Subcutaneous adipose tissue (tissue), 4 donors: ENCODE data around the gene AURKA. TPM values are rescaled to one million over a fixed set of nuclear protein-coding genes. Genes with fewer than 3 reads are reported as not detected.

Experiments
- total RNA-seq, 4 donors: library from RNA; depleted of rRNA; stranded (reverse); fragments of >200 nt; gene quantifications; one replicate each; pipeline ENCODE4 v1.1.0, GENCODE V29; 2016
- TF ChIP-seq, protein P1 (sequence below): fragments of 450-650 bp; IDR thresholded peaks from one replicate; pipeline ENCODE4 v1.5.1; 2016; ENCODE audit warnings: low read depth, mild to moderate bottlenecking, control low read depth, antibody characterized with exemption, moderate library complexity

AURKA gene
- total RNA-seq, 4 donors from 2014 or later = 1.5 to 5.9 (median 2.3) TPM

DNA sequence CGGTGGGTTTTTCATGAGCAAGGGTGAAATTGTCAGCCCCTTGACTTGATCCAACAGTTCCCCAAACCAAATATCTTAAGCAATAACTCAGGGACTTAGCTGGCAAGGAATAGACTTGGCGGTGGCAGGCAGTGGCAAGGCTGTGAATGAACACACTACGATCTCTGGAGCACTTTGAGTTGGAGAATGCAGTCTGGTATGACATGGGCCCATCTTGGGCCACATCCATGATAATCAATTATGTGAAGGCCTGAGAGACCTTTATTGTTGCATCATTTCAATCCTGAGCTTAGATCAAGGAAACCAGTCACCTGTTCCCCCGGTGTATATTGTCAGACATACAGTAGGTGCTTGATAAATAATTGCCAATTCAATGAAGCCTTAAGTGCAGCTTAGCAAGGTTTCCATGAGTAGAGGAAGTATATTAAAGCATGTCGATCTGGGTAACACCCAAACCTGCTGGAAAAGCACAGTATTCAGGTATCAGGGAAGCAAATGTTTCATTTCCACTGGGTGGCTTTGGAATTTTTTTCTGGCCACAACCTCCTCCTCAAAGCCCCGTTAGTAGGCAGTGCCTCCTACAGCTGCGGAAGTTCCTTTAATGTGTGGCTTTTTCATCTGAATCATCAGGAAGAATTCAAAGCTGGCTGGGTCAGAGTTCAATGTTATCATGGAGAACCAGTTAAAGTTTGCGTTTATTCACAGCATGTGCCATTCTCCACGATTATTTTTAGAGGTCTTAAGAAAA, 30.2 kb upstream of the AURKA start:
- TF ChIP-seq, protein P1, sequence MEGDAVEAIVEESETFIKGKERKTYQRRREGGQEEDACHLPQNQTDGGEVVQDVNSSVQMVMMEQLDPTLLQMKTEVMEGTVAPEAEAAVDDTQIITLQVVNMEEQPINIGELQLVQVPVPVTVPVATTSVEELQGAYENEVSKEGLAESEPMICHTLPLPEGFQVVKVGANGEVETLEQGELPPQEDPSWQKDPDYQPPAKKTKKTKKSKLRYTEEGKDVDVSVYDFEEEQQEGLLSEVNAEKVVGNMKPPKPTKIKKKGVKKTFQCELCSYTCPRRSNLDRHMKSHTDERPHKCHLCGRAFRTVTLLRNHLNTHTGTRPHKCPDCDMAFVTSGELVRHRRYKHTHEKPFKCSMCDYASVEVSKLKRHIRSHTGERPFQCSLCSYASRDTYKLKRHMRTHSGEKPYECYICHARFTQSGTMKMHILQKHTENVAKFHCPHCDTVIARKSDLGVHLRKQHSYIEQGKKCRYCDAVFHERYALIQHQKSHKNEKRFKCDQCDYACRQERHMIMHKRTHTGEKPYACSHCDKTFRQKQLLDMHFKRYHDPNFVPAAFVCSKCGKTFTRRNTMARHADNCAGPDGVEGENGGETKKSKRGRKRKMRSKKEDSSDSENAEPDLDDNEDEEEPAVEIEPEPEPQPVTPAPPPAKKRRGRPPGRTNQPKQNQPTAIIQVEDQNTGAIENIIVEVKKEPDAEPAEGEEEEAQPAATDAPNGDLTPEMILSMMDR = no peak

DNA sequence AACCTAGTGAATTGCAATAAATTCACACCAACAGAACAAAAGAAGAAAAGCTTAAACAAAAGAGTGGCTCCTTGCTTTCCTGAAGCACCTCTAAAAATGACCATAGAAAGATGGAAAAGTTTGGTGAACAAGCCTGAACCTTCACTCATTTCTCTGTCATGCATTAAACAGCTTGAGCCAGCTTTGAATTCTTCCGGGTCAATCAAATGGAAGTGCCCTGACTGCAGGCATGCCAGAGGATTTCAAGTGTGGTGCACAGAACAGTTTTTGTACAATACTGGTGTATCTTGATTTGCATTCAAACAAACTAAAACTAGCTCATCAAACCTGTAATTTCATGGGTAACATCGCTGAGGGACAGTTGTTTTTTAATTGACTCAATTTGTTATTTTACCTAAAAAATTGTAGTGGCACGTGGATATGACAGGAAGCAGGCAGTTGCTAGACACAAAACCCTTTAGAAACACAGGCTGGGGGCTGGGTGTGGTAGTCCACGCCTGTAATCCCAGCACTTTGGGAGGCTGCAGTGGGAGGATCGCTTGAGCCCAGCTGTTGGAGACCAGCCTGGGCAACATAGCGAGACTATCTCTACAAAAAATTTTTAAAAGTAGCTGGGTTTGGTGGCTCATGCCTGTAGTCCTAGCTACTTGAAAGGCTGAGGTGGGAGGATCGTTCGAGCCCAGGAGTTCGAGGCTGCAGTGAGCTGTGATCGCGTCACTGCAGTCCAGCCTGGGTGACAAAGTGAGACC, 29.1 kb upstream of the AURKA start:
- TF ChIP-seq, protein P1 = no peak

DNA sequence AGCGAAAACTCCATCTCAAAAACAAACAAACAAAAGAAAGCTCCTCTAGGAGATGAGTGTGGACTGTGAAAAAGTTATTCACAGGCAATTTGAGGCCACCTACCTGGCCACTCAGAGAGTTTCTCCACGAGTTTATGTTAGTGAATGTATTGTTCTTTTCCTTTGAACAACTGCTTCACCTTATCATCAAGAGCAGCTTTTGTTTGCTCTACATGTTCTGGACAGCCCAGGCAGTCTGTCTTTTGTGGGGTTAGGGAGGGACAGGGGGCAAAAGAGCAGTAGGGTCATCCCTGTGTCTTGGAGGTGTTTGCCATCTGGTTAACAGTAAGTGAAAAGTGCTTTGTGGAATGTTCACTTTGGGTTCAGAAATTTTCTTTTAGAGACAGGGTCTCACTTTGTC, 28.0 kb upstream of the AURKA start:
- TF ChIP-seq, protein P1 = no peak

DNA sequence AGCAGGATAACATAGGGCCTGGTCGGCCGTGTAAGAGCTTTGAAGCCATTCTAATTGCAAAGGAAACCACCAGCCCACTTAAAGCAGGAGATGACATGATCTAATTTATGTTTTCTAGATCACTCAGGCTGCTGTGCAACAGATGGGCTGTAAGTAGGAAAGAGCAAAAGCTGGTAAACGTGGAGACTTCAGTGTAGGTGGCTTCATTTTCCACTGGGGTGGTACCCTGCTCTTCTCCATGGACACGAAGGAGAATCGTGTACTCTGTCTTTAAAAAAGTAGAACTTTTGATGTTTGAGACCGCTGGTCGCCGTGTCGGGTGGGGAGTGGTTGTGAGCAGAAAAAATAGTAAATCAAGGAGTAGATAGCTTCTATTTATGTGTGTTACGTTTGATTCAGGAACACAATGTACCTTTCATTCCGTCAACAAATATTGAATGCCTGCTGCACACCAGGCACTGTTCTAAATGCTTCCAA, 26.4 kb upstream of the AURKA start:
- TF ChIP-seq, protein P1 = no peak

DNA sequence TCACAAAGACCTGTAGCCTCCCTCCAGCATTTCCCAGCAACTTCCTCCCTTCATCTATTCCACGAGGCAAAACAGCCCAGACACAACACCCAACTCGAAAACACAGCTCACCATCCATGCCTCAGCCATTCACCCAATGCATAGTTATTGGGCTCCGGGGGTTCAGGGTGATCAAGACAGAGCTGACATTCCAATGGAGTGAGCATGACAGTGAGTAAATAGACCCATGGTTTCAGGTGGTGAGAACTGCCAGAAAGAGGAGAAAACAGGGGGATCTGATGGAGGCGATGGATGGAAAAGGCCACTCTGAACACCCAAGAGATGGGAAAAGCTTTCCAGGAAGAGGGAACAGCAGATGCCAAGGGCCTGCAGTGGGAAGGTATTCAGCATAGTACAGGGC, 25.9 kb upstream of the AURKA start:
- TF ChIP-seq, protein P1 = no peak

DNA sequence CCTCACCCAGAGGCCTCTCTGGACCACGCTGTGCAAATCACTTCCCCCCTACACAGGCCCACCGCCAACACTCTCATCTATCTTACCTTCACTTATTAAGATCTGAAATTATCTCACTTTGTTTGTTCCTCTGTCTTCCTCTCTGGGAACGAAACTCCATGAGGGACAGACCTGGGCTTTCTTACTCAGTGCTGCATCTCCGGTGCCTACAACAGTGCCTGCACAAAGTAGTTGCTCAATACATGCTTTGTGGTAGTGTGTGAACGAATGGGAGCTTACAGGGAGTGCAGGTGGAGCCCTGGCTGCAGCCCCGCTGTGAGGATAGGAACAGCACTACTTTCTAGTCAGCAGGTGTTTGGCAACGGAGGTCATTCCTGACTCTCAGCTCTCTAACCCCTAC, 25.4 kb upstream of the AURKA start:
- TF ChIP-seq, protein P1 = no peak
